GM10266 (cell line): ENCODE data around the gene MGAT4A.

Experiments used
- DNase-seq: peaks from one replicate; pipeline ENCODE4 v3.0.0; 2012; ENCODE audit errors: extremely low spot score
- CTCF ChIP-seq: IDR thresholded peaks from 2 replicates; pipeline ENCODE4 v1.5.1; 2012; ENCODE audit warnings: mild to moderate bottlenecking, low read depth; ENCODE audit not compliant: control insufficient read depth, insufficient read depth; ENCODE audit errors: missing control alignments

The MGAT4A gene

GRCh38 chr2:98588880-98589431 lies 142.0 kb downstream of the MGAT4A start:
- DNase-seq: no peak
- no peak for TF ChIP-seq CTCF

GRCh38 chr2:98586551-98587140 lies 144.3 kb downstream of the MGAT4A start:
- no peak for TF ChIP-seq CTCF
- no peak for DNase-seq

- TF ChIP-seq CTCF: no peak
- DNase-seq: no peak
Observed at GRCh38 chr2:98585386-98585785, 145.5 kb downstream of the MGAT4A start.

GRCh38 chr2:98583816-98584618 lies 146.9 kb downstream of the MGAT4A start:
- no peak for DNase-seq

GRCh38 chr2:98583276-98583675 lies 147.7 kb downstream of the MGAT4A start:
- DNase-seq: no peak
- no peak for TF ChIP-seq CTCF

More at GRCh38 chr2:98583816-98584618, 146.9 kb downstream of the MGAT4A start:
- no peak for TF ChIP-seq CTCF

GRCh38 chr2:98582523-98582922 lies 148.4 kb downstream of the MGAT4A start:
- no peak for DNase-seq
- TF ChIP-seq CTCF: no peak
